IMR-90 (cell line): Measurements from ENCODE around the gene PRR5. TPM values are rescaled to one million over a fixed set of nuclear protein-coding genes. Genes with fewer than 3 reads are reported as not detected.
A peak's percentile ranks its signal among the peaks of the same experiment; 100 is the strongest.

ENCODE experiments used
- ATAC-seq: fragments of 200-7000 bp; cut with Tn5 transposase; 2 replicates; pipeline ENCODE4 v1.9.1; 2020; ENCODE audit warnings: low read depth, mild to moderate bottlenecking, moderate library complexity
- BruUV-seq: library from RNA; stranded (reverse); fragments of 400-500 nt; replicated peaks from 2 replicates; lab custom pipeline; 2021; lab: Mats Ljungman, UMichigan
- CTCF ChIA-PET: fragments of 300-600 bp; formaldehyde crosslinking; extraction: SDS; loops from one replicate; lab custom pipeline; 2021; ENCODE audit warnings: antibody characterized with exemption; lab: Yijun Ruan, JAX
- POLR2A ChIA-PET: fragments of 300-600 bp; sonication (Branson Sonifier 250); formaldehyde crosslinking; loops from one replicate; lab custom pipeline; 2022; ENCODE audit warnings: antibody characterized with exemption; ENCODE audit not compliant: unreplicated experiment; lab: Charles Lee
- DNase-seq: peaks from one replicate; pipeline ENCODE4 v3.0.0; 2013
- H2AFZ ChIP-seq: replicated peaks from 2 replicates; pipeline ENCODE3; 2013; ENCODE audit warnings: low read length, mild to moderate bottlenecking; ENCODE audit not compliant: poor library complexity
- H2AK5ac ChIP-seq: 2 replicates; pipeline ENCODE4 v1.6.1; 2013; ENCODE audit warnings: low read depth, low read length, inconsistent platforms
- H2AK9ac ChIP-seq: replicated peaks from 2 replicates; pipeline ENCODE3; 2013; ENCODE audit warnings: mild to moderate bottlenecking, low read depth, low read length, moderate library complexity; ENCODE audit not compliant: poor library complexity
- H2BK120ac ChIP-seq: 2 replicates; pipeline ENCODE4 v1.6.1; 2013; ENCODE audit warnings: low read depth, low read length, inconsistent platforms
- H2BK15ac ChIP-seq: 3 replicates; pipeline ENCODE4 v1.6.1; 2013; ENCODE audit warnings: low read depth, low read length, inconsistent platforms
- H2BK20ac ChIP-seq: 2 replicates; pipeline ENCODE4 v1.6.1; 2013; ENCODE audit warnings: low read depth, mild to moderate bottlenecking, inconsistent platforms, low read length, moderate library complexity
- H2BK5ac ChIP-seq: 2 replicates; pipeline ENCODE4 v1.6.1; 2013; ENCODE audit warnings: mild to moderate bottlenecking, low read depth, low read length, inconsistent platforms; ENCODE audit not compliant: poor library complexity, severe bottlenecking
- H3K14ac ChIP-seq: replicated peaks from 2 replicates; pipeline ENCODE4 v1.6.1; 2013; ENCODE audit warnings: low read depth, low read length, inconsistent platforms
- H3K18ac ChIP-seq: 2 replicates; pipeline ENCODE4 v1.6.1; 2013; ENCODE audit warnings: low read depth, low read length, control low read depth
- H3K23ac ChIP-seq: 2 replicates; pipeline ENCODE4 v1.6.1; 2013; ENCODE audit warnings: low read depth, low read length, inconsistent platforms
- H3K27ac ChIP-seq: 2 replicates; pipeline ENCODE4 v1.5.1; 2013; ENCODE audit warnings: mild to moderate bottlenecking, control low read depth, low read length; ENCODE audit not compliant: insufficient read depth
- H3K27me3 ChIP-seq: 2 replicates; pipeline ENCODE4 v1.6.1; 2013; ENCODE audit warnings: low read length; ENCODE audit not compliant: control insufficient read depth, insufficient read depth
- H3K36me3 ChIP-seq: 2 replicates; pipeline ENCODE4 v1.6.1; 2013; ENCODE audit warnings: low read length, mixed read lengths; ENCODE audit not compliant: control insufficient read depth, insufficient read depth
- H3K4ac ChIP-seq: 2 replicates; pipeline ENCODE4 v1.6.1; 2013; ENCODE audit warnings: low read depth, low read length, inconsistent platforms
- H3K4me1 ChIP-seq: 2 replicates; pipeline ENCODE4 v1.6.1; 2013; ENCODE audit warnings: low read length, mixed read lengths; ENCODE audit not compliant: control insufficient read depth, insufficient read depth
- H3K4me2 ChIP-seq: 2 replicates; pipeline ENCODE4 v1.6.1; 2013; ENCODE audit warnings: low read depth, mild to moderate bottlenecking, control low read depth, low read length, moderate library complexity
- H3K4me3 ChIP-seq: 2 replicates; pipeline ENCODE4 v1.5.1; 2013; ENCODE audit warnings: low read depth, mild to moderate bottlenecking, control low read depth, low read length, moderate library complexity; ENCODE audit not compliant: insufficient read depth
- H3K56ac ChIP-seq: 2 replicates; pipeline ENCODE4 v1.6.1; 2013; ENCODE audit warnings: low read length, inconsistent platforms; ENCODE audit not compliant: insufficient read depth; ENCODE audit errors: extremely low read depth
- H3K79me1 ChIP-seq, 2 experiments: 2 replicates each; pipeline ENCODE4 v1.6.1; 2013; ENCODE audit warnings: low read length in 2 of 2, inconsistent platforms in 1 of 2, low read depth in 1 of 2
- H3K9ac ChIP-seq: 2 replicates; pipeline ENCODE4 v1.6.1; 2013; ENCODE audit warnings: low read depth, low read length, control low read depth
- H3K9me1 ChIP-seq: 2 replicates; pipeline ENCODE4 v1.6.1; 2013; ENCODE audit warnings: low read length, inconsistent platforms; ENCODE audit not compliant: insufficient read depth
- H3K9me3 ChIP-seq: 2 replicates; pipeline ENCODE4 v1.6.1; 2013; ENCODE audit warnings: low read length; ENCODE audit not compliant: control insufficient read depth, insufficient read depth
- H4K20me1 ChIP-seq: 2 replicates; pipeline ENCODE4 v1.6.1; 2013; ENCODE audit warnings: low read length, inconsistent platforms; ENCODE audit not compliant: insufficient read depth
- H4K5ac ChIP-seq: 2 replicates; pipeline ENCODE4 v1.6.1; 2013; ENCODE audit warnings: mild to moderate bottlenecking, low read depth, low read length, control low read depth
- H4K8ac ChIP-seq, 2 experiments: 2 replicates each; pipeline ENCODE4 v1.6.1; 2013; ENCODE audit warnings: low read depth in 2 of 2, low read length in 2 of 2, control low read depth in 1 of 2, inconsistent platforms in 1 of 2
- H4K91ac ChIP-seq: 2 replicates; pipeline ENCODE4 v1.6.1; 2013; ENCODE audit warnings: low read depth, low read length, inconsistent platforms; ENCODE audit not compliant: insufficient read depth
- BHLHE40 ChIP-seq: fragments of 150-350 bp; IDR thresholded peaks from 2 replicates; pipeline ENCODE4 v1.6.1; 2016; ENCODE audit warnings: mild to moderate bottlenecking, low read depth, low read length
- CEBPB ChIP-seq: IDR thresholded peaks from 2 replicates; pipeline ENCODE4 v1.6.1; 2012; ENCODE audit warnings: low read depth, low read length, improper control_type of control experiment
- CHD1 ChIP-seq: IDR thresholded peaks from 2 replicates; pipeline ENCODE4 v1.6.1; 2012; ENCODE audit warnings: low read depth, low read length, improper control_type of control experiment
- CTCF ChIP-seq: conservative IDR thresholded peaks from 2 replicates; pipeline ENCODE4 v1.5.1; 2012; ENCODE audit warnings: mild to moderate bottlenecking, low read depth, low read length, improper control_type of control experiment
- ELK1 ChIP-seq: fragments of 150-350 bp; IDR thresholded peaks from 2 replicates; pipeline ENCODE4 v1.6.1; 2016; ENCODE audit warnings: low read depth, mild to moderate bottlenecking, low read length, moderate library complexity, borderline replicate concordance
- FOS ChIP-seq: fragments of 150-350 bp; IDR thresholded peaks from 2 replicates; pipeline ENCODE4 v1.6.1; 2016; ENCODE audit warnings: low read depth, low read length
- MAFK ChIP-seq: IDR thresholded peaks from 2 replicates; pipeline ENCODE4 v1.6.1; 2012; ENCODE audit warnings: low read depth, low read length, improper control_type of control experiment
- MAZ ChIP-seq: IDR thresholded peaks from 2 replicates; pipeline ENCODE4 v1.6.1; 2012; ENCODE audit warnings: low read depth, mild to moderate bottlenecking, low read length, improper control_type of control experiment, moderate library complexity, borderline replicate concordance
- MXI1 ChIP-seq: IDR thresholded peaks from 2 replicates; pipeline ENCODE4 v1.6.1; 2012; ENCODE audit warnings: low read depth, mild to moderate bottlenecking, low read length, moderate library complexity, borderline replicate concordance
- NFE2L2 ChIP-seq: fragments of 150-350 bp; IDR thresholded peaks from 2 replicates; pipeline ENCODE4 v1.6.1; 2016; ENCODE audit warnings: low read depth, mild to moderate bottlenecking, low read length
- POLR2A ChIP-seq: IDR thresholded peaks from 2 replicates; pipeline ENCODE4 v1.6.1; 2012; ENCODE audit warnings: mild to moderate bottlenecking, low read depth, low read length
- RAD21 ChIP-seq: IDR thresholded peaks from 2 replicates; pipeline ENCODE4 v1.6.1; 2012; ENCODE audit warnings: low read length, improper control_type of control experiment
- RCOR1 ChIP-seq: IDR thresholded peaks from 2 replicates; pipeline ENCODE4 v1.6.1; 2012; ENCODE audit warnings: mild to moderate bottlenecking, low read length, improper control_type of control experiment; ENCODE audit not compliant: insufficient replicate concordance
- RFX5 ChIP-seq: IDR thresholded peaks from 2 replicates; pipeline ENCODE4 v1.8.0; 2012; ENCODE audit warnings: low read depth, mild to moderate bottlenecking, low read length, moderate library complexity
- SMC3 ChIP-seq: fragments of 150-350 bp; IDR thresholded peaks from 2 replicates; pipeline ENCODE4 v1.6.1; 2016; ENCODE audit warnings: low read depth, mild to moderate bottlenecking, antibody characterized with exemption, low read length, moderate library complexity
- USF2 ChIP-seq: fragments of 150-350 bp; IDR thresholded peaks from 2 replicates; pipeline ENCODE4 v1.6.1; 2017; ENCODE audit warnings: mild to moderate bottlenecking, antibody characterized with exemption, low read length, low read depth
- WGBS, 2 experiments: methylation state at CpG; one replicate each; pipeline versions ENCODE4 v1.1.5 to v1.1.7; 2013; ENCODE audit warnings: missing lambda C conversion rate in 2 of 2; ENCODE audit not compliant: insufficient read length in 1 of 2; ENCODE audit errors: extremely low coverage in 2 of 2; 5-methylcytosine and 5-hydroxymethylcytosine counted together
- dilution Hi-C: fragments of 300-500 bp; cut with HindIII; formaldehyde crosslinking; loops from one replicate; pipeline ENCODE4 v1.14.3; 2018; ENCODE audit warnings: low sequenced_read_pairs; ENCODE audit not compliant: unreplicated experiment
- in situ Hi-C: fragments of 300-500 bp; cut with MboI; formaldehyde crosslinking; loops from 3 replicates; pipeline ENCODE4 v1.14.3; 2019; ENCODE audit warnings: low sequenced_read_pairs, inconsistent platforms, mixed read lengths
- intact Hi-C: fragments of 100-400 bp; cut with micrococcal nuclease; formaldehyde crosslinking; loops from 2 replicates; pipeline ENCODE4 v1.10.0; 2022
- polyA plus RNA-seq, 3 experiments: library from polyadenylated mRNA; depleted of rRNA; stranded (reverse); fragments of >200 nt; gene quantifications; 2 replicates each; pipeline ENCODE4 v1.2.3, GENCODE V29; 2012; ENCODE audit warnings: low replicate concordance in 1 of 3
- total RNA-seq: library from RNA; depleted of rRNA; stranded (reverse); fragments of >200 nt; gene quantifications from 2 replicates; pipeline ENCODE4 v1.2.3, GENCODE V29; 2012

PRR5 gene
- total and polyA plus RNA-seq, 2 of the 4 experiments (the other 2 are of a cell fraction): 8.1 to 24.3 TPM

GRCh38 chr22:44667276-44667675 is 34.7 kb upstream of the PRR5 start:
- no peak overlapping the region for H2BK120ac ChIP-seq
- H3K27ac ChIP-seq: no peak overlapping the region
- no peak overlapping the region for H3K23ac ChIP-seq
- no peaks in the 10 kb centered on the region for H3K9me1 ChIP-seq
- H3K27me3 ChIP-seq: no peaks in the 10 kb centered on the region; the same call in 1 of the 2 replicates
- H3K36me3 ChIP-seq: no peaks in the 10 kb centered on the region; the same call in 1 of the 2 replicates
- no peak overlapping the region for H2AK9ac ChIP-seq
- H4K20me1 ChIP-seq: peaks cover 13% of the 10 kb centered on the region
- no peak overlapping the region for H2BK5ac ChIP-seq
- H3K4me3 ChIP-seq: no peak overlapping the region
- H4K5ac ChIP-seq: no peak overlapping the region
- no peak overlapping the region for H3K4ac ChIP-seq
- BruUV-seq: no TSS peak
- H2AFZ ChIP-seq: peak overlapping the region; percentile 23
- H4K8ac ChIP-seq: no peak overlapping the region
- H3K18ac ChIP-seq: no peak overlapping the region
- peaks cover 3 to 11% of the 10 kb centered on the region in 2 experiments; a peak in 2 of 4 replicates for H3K79me1 ChIP-seq
- H2AK5ac ChIP-seq: no peak overlapping the region
- no peak overlapping the region for H2BK20ac ChIP-seq
- ChIA-PET CTCF (no interaction called here), POLR2A (no interaction called here)
- no peak overlapping the region for H3K9ac ChIP-seq
- peaks cover 25% of the 10 kb centered on the region for H3K4me1 ChIP-seq
- dilution Hi-C loops (no loop called here), in situ Hi-C loops (no loop called here), intact Hi-C loops (loop anchor here (5.0 kb wide), 1 partner anchor 675 kb away; no protein-coding TSS in a partner anchor)
- WGBS, 2 experiments: 25% methylated on average over 3 of the region's 5 CpGs; no CpG with 5 or more reads in 1 of the 2 experiments
- no peak overlapping the region for H3K14ac ChIP-seq
- ATAC-seq (no peak), DNase-seq (no peak)
- H3K56ac ChIP-seq: no peak overlapping the region
- H3K9me3 ChIP-seq: no peaks in the 10 kb centered on the region
- TF ChIP-seq MAZ (no peak), MXI1 (no peak), BHLHE40 (no peak), RAD21 (no peak), CTCF (no peak), POLR2A (no peak), NFE2L2 (no peak), ELK1 (no peak), RCOR1 (no peak), MAFK (no peak), RFX5 (no peak), SMC3 (no peak), CHD1 (no peak), USF2 (no peak), CEBPB (no peak), FOS (no peak)
- H4K91ac ChIP-seq: no peak overlapping the region
- no peak overlapping the region; the same call in 1 of the 2 replicates for H3K4me2 ChIP-seq
- no peak overlapping the region for H2BK15ac ChIP-seq
